Osteocyte (in vitro differentiated cells): ENCODE results near the gene ANAPC2. TPM values are rescaled to one million over a fixed set of nuclear protein-coding genes. Genes with fewer than 3 reads are reported as not detected.

ENCODE experiments used
- DNase-seq: peaks from one replicate; pipeline ENCODE4 v3.0.0; 2021; ENCODE audit warnings: mixed read lengths; ENCODE audit not compliant: unreplicated experiment; ENCODE audit errors: extremely low spot score
- H3K27ac Mint-ChIP-seq: one replicate; pipeline ENCODE4 v1.8.0; 2021; ENCODE audit warnings: mild to moderate bottlenecking, mixed read lengths; ENCODE audit not compliant: unreplicated experiment
- H3K27me3 Mint-ChIP-seq: one replicate; pipeline ENCODE4 v1.8.0; 2021; ENCODE audit warnings: mixed read lengths; ENCODE audit not compliant: unreplicated experiment
- H3K36me3 Mint-ChIP-seq: one replicate; pipeline ENCODE4 v1.8.0; 2021; ENCODE audit warnings: mixed read lengths; ENCODE audit not compliant: unreplicated experiment
- H3K4me1 Mint-ChIP-seq: one replicate; pipeline ENCODE4 v1.8.0; 2021; ENCODE audit warnings: mixed read lengths; ENCODE audit not compliant: unreplicated experiment
- H3K4me3 Mint-ChIP-seq: one replicate; pipeline ENCODE4 v1.8.0; 2021; ENCODE audit warnings: mild to moderate bottlenecking, moderate library complexity, mixed read lengths; ENCODE audit not compliant: unreplicated experiment
- H3K9me3 Mint-ChIP-seq: one replicate; pipeline ENCODE4 v1.8.0; 2021; ENCODE audit warnings: mixed read lengths; ENCODE audit not compliant: unreplicated experiment
- microRNA-seq: library from miRNA; unstranded; fragments of <30 nt; microRNA quantifications from one replicate; pipeline ENCODE4 v1.1.0, GENCODE V29; 2020; ENCODE audit not compliant: unreplicated experiment
- total RNA-seq: library from RNA; stranded (reverse); gene quantifications from 2 replicates; pipeline ENCODE4 v1.2.1, GENCODE V29; 2021
- TF ChIP-seq, protein P1 (sequence below): fragments of 200-600 bp; sonication (generic); IDR thresholded peaks from 2 replicates; pipeline ENCODE4 v1.5.0; 2021; ENCODE audit warnings: antibody characterized with exemption, mild to moderate bottlenecking, moderate library complexity

Gene ANAPC2
- total RNA-seq, 1 donor from 2014 or later: 61.0 TPM

GRCh38 chr9:137127301-137128157, 60.8 kb downstream of the ANAPC2 start:
- Mint-ChIP-seq H3K36me3 (no peaks in the 10 kb centered on the region), H3K4me1 (peaks cover 26% of the 10 kb centered on the region), H3K27me3 (no peaks in the 10 kb centered on the region), H3K9me3 (no peaks in the 10 kb centered on the region), H3K27ac (peak overlapping the region; percentile 23), H3K4me3 (peak overlapping the region; percentile 51)
- TF ChIP-seq, protein P1, sequence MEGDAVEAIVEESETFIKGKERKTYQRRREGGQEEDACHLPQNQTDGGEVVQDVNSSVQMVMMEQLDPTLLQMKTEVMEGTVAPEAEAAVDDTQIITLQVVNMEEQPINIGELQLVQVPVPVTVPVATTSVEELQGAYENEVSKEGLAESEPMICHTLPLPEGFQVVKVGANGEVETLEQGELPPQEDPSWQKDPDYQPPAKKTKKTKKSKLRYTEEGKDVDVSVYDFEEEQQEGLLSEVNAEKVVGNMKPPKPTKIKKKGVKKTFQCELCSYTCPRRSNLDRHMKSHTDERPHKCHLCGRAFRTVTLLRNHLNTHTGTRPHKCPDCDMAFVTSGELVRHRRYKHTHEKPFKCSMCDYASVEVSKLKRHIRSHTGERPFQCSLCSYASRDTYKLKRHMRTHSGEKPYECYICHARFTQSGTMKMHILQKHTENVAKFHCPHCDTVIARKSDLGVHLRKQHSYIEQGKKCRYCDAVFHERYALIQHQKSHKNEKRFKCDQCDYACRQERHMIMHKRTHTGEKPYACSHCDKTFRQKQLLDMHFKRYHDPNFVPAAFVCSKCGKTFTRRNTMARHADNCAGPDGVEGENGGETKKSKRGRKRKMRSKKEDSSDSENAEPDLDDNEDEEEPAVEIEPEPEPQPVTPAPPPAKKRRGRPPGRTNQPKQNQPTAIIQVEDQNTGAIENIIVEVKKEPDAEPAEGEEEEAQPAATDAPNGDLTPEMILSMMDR: no peak
- DNase-seq: no peak

DNA sequence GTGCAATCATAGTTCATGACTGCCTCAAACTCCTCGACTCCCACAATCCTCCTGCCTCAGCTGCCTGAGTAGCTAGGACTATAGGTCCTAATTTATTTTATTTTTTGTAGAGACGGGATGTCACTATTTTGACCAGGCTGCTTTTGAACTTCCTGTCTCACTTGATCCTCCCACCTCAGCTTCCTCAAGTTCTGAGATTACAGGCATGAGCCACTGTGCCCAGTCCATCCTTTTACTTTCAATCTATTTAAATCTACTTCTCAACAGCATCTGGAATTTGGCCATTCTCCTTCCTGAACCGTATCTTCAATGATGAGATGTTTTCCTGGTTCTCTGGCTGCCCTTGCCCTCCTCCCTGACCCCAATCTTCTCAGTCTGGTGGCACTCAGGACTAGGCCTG, 61.6 kb downstream of the ANAPC2 start:
- Mint-ChIP-seq H3K9me3 (no peaks in the 10 kb centered on the region), H3K4me1 (peaks cover 31% of the 10 kb centered on the region), H3K4me3 (peak overlapping the region; percentile 15), H3K36me3 (no peaks in the 10 kb centered on the region), H3K27me3 (no peaks in the 10 kb centered on the region), H3K27ac (peak overlapping the region; percentile 20)
- no peak for DNase-seq
- TF ChIP-seq, protein P1: no peak

Small RNA genes within 50 kb of the gene (microRNA-seq; reads per million reads assigned to microRNA genes)
- gene MIR3621: not detected

Other genes with a start within 250 kb of the ANAPC2 start
- 84.4 and 93.0 TPM in 2 replicates for gene FBXW5, start 243.8 kb downstream of the ANAPC2 start, total RNA-seq
- 1.3 and 1.7 TPM in 2 replicates for gene C8G, start 243.3 kb downstream of the ANAPC2 start, total RNA-seq
- gene LCN12, start 236.3 kb downstream of the ANAPC2 start, total RNA-seq: 0.57 and 1.4 TPM in 2 replicates
- 123 and 129 TPM in 2 replicates for gene PTGDS, start 211.1 kb downstream of the ANAPC2 start, total RNA-seq
- 3.0 and 3.4 TPM in 2 replicates for gene LCNL1, start 205.6 kb downstream of the ANAPC2 start, total RNA-seq
- 38.5 and 51.4 TPM in 2 replicates for gene PAXX, start 196.1 kb downstream of the ANAPC2 start, total RNA-seq
- gene CLIC3, start 192.0 kb downstream of the ANAPC2 start, total RNA-seq: 0.52 TPM in 1 of 2 replicates, not detected in the other
- 47.6 and 55.1 TPM in 2 replicates for gene ABCA2, start 160.3 kb downstream of the ANAPC2 start, total RNA-seq
- gene FUT7, start 156.5 kb downstream of the ANAPC2 start, total RNA-seq: 0.13 TPM in 1 of 2 replicates, not detected in the other
- gene NPDC1, start 142.4 kb downstream of the ANAPC2 start, total RNA-seq: 84.4 and 91.0 TPM in 2 replicates
- gene ENTPD2, start 134.5 kb downstream of the ANAPC2 start, total RNA-seq: 0.46 TPM in 1 of 2 replicates, not detected in the other
- 3.1 and 3.4 TPM in 2 replicates for gene SAPCD2, start 118.0 kb downstream of the ANAPC2 start, total RNA-seq
- gene UAP1L1, start 111.0 kb downstream of the ANAPC2 start, total RNA-seq: 34.2 and 38.3 TPM in 2 replicates
- gene MAN1B1, start 101.6 kb downstream of the ANAPC2 start, total RNA-seq: 109 and 120 TPM in 2 replicates
- 118 TPM in 2 replicates for gene DPP7, start 73.8 kb downstream of the ANAPC2 start, total RNA-seq
- not detected in 2 replicates for gene GRIN1, start 49.4 kb downstream of the ANAPC2 start, total RNA-seq
- gene LRRC26, start 18.5 kb downstream of the ANAPC2 start, total RNA-seq: not detected in 2 replicates
- gene TMEM210, start 16.5 kb downstream of the ANAPC2 start, total RNA-seq: not detected in 2 replicates
- gene SSNA1, start 116 bp upstream of the ANAPC2 start, total RNA-seq: 57.4 and 58.1 TPM in 2 replicates
- gene TPRN, start 12.2 kb upstream of the ANAPC2 start, total RNA-seq: 19.8 and 21.7 TPM in 2 replicates
- gene TMEM203, start 17.1 kb upstream of the ANAPC2 start, total RNA-seq: 40.5 and 41.2 TPM in 2 replicates
- gene NDOR1, start 17.1 kb upstream of the ANAPC2 start, total RNA-seq: 15.5 and 20.5 TPM in 2 replicates
- gene RNF208, start 33.7 kb upstream of the ANAPC2 start, total RNA-seq: 7.2 and 8.0 TPM in 2 replicates
- 1.5 and 1.7 TPM in 2 replicates for gene CYSRT1, start 36.6 kb upstream of the ANAPC2 start, total RNA-seq
- not detected in 2 replicates for gene RNF224, start 38.9 kb upstream of the ANAPC2 start, total RNA-seq
- not detected in 2 replicates for gene SLC34A3, start 42.3 kb upstream of the ANAPC2 start, total RNA-seq
- gene TUBB4B, start 52.7 kb upstream of the ANAPC2 start, total RNA-seq: 132 and 136 TPM in 2 replicates
- 0.50 and 0.78 TPM in 2 replicates for gene STPG3, start 62.7 kb upstream of the ANAPC2 start, total RNA-seq
- gene NELFB, start 66.8 kb upstream of the ANAPC2 start, total RNA-seq: 54.1 and 57.6 TPM in 2 replicates
- gene TOR4A, start 89.2 kb upstream of the ANAPC2 start, total RNA-seq: 1.2 and 1.9 TPM in 2 replicates
- 1.8 and 2.1 TPM in 2 replicates for gene NRARP, start 113.7 kb upstream of the ANAPC2 start, total RNA-seq
- 20.0 and 21.5 TPM in 2 replicates for gene EXD3, start 234.6 kb upstream of the ANAPC2 start, total RNA-seq
- gene NOXA1, start 234.8 kb upstream of the ANAPC2 start, total RNA-seq: 1.0 and 1.5 TPM in 2 replicates